IMR-90 (cell line): ENCODE measurements around the gene SLC27A2. TPM values are rescaled to one million over a fixed set of nuclear protein-coding genes. Genes with fewer than 3 reads are reported as not detected.

Experiments used
- ATAC-seq: fragments of 200-7000 bp; cut with Tn5 transposase; 2 replicates; pipeline ENCODE4 v1.9.1; 2020; ENCODE audit warnings: low read depth, mild to moderate bottlenecking, moderate library complexity
- BruUV-seq: library from RNA; stranded (reverse); fragments of 400-500 nt; replicated peaks from 2 replicates; lab custom pipeline; 2021; lab: Mats Ljungman, UMichigan
- CTCF ChIA-PET: fragments of 300-600 bp; formaldehyde crosslinking; extraction: SDS; loops from one replicate; lab custom pipeline; 2021; ENCODE audit warnings: antibody characterized with exemption; lab: Yijun Ruan, JAX
- POLR2A ChIA-PET: fragments of 300-600 bp; sonication (Branson Sonifier 250); formaldehyde crosslinking; loops from one replicate; lab custom pipeline; 2022; ENCODE audit warnings: antibody characterized with exemption; ENCODE audit not compliant: unreplicated experiment; lab: Charles Lee
- DNase-seq: peaks from one replicate; pipeline ENCODE4 v3.0.0; 2013
- H2AFZ ChIP-seq: replicated peaks from 2 replicates; pipeline ENCODE3; 2013; ENCODE audit warnings: low read length, mild to moderate bottlenecking; ENCODE audit not compliant: poor library complexity
- H2AK5ac ChIP-seq: 2 replicates; pipeline ENCODE4 v1.6.1; 2013; ENCODE audit warnings: low read depth, low read length, inconsistent platforms
- H2AK9ac ChIP-seq: replicated peaks from 2 replicates; pipeline ENCODE3; 2013; ENCODE audit warnings: mild to moderate bottlenecking, low read depth, low read length, moderate library complexity; ENCODE audit not compliant: poor library complexity
- H2BK120ac ChIP-seq: 2 replicates; pipeline ENCODE4 v1.6.1; 2013; ENCODE audit warnings: low read depth, low read length, inconsistent platforms
- H2BK15ac ChIP-seq: 3 replicates; pipeline ENCODE4 v1.6.1; 2013; ENCODE audit warnings: low read depth, low read length, inconsistent platforms
- H2BK20ac ChIP-seq: 2 replicates; pipeline ENCODE4 v1.6.1; 2013; ENCODE audit warnings: low read depth, mild to moderate bottlenecking, inconsistent platforms, low read length, moderate library complexity
- H2BK5ac ChIP-seq: 2 replicates; pipeline ENCODE4 v1.6.1; 2013; ENCODE audit warnings: mild to moderate bottlenecking, low read depth, low read length, inconsistent platforms; ENCODE audit not compliant: poor library complexity, severe bottlenecking
- H3K14ac ChIP-seq: replicated peaks from 2 replicates; pipeline ENCODE4 v1.6.1; 2013; ENCODE audit warnings: low read depth, low read length, inconsistent platforms
- H3K18ac ChIP-seq: 2 replicates; pipeline ENCODE4 v1.6.1; 2013; ENCODE audit warnings: low read depth, low read length, control low read depth
- H3K23ac ChIP-seq: 2 replicates; pipeline ENCODE4 v1.6.1; 2013; ENCODE audit warnings: low read depth, low read length, inconsistent platforms
- H3K27ac ChIP-seq: 2 replicates; pipeline ENCODE4 v1.5.1; 2013; ENCODE audit warnings: mild to moderate bottlenecking, control low read depth, low read length; ENCODE audit not compliant: insufficient read depth
- H3K27me3 ChIP-seq: 2 replicates; pipeline ENCODE4 v1.6.1; 2013; ENCODE audit warnings: low read length; ENCODE audit not compliant: control insufficient read depth, insufficient read depth
- H3K36me3 ChIP-seq: 2 replicates; pipeline ENCODE4 v1.6.1; 2013; ENCODE audit warnings: low read length, mixed read lengths; ENCODE audit not compliant: control insufficient read depth, insufficient read depth
- H3K4ac ChIP-seq: 2 replicates; pipeline ENCODE4 v1.6.1; 2013; ENCODE audit warnings: low read depth, low read length, inconsistent platforms
- H3K4me1 ChIP-seq: 2 replicates; pipeline ENCODE4 v1.6.1; 2013; ENCODE audit warnings: low read length, mixed read lengths; ENCODE audit not compliant: control insufficient read depth, insufficient read depth
- H3K4me2 ChIP-seq: 2 replicates; pipeline ENCODE4 v1.6.1; 2013; ENCODE audit warnings: low read depth, mild to moderate bottlenecking, control low read depth, low read length, moderate library complexity
- H3K4me3 ChIP-seq: 2 replicates; pipeline ENCODE4 v1.5.1; 2013; ENCODE audit warnings: low read depth, mild to moderate bottlenecking, control low read depth, low read length, moderate library complexity; ENCODE audit not compliant: insufficient read depth
- H3K56ac ChIP-seq: 2 replicates; pipeline ENCODE4 v1.6.1; 2013; ENCODE audit warnings: low read length, inconsistent platforms; ENCODE audit not compliant: insufficient read depth; ENCODE audit errors: extremely low read depth
- H3K79me1 ChIP-seq, 2 experiments: 2 replicates each; pipeline ENCODE4 v1.6.1; 2013; ENCODE audit warnings: low read length in 2 of 2, inconsistent platforms in 1 of 2, low read depth in 1 of 2
- H3K9ac ChIP-seq: 2 replicates; pipeline ENCODE4 v1.6.1; 2013; ENCODE audit warnings: low read depth, low read length, control low read depth
- H3K9me1 ChIP-seq: 2 replicates; pipeline ENCODE4 v1.6.1; 2013; ENCODE audit warnings: low read length, inconsistent platforms; ENCODE audit not compliant: insufficient read depth
- H3K9me3 ChIP-seq: 2 replicates; pipeline ENCODE4 v1.6.1; 2013; ENCODE audit warnings: low read length; ENCODE audit not compliant: control insufficient read depth, insufficient read depth
- H4K20me1 ChIP-seq: 2 replicates; pipeline ENCODE4 v1.6.1; 2013; ENCODE audit warnings: low read length, inconsistent platforms; ENCODE audit not compliant: insufficient read depth
- H4K5ac ChIP-seq: 2 replicates; pipeline ENCODE4 v1.6.1; 2013; ENCODE audit warnings: mild to moderate bottlenecking, low read depth, low read length, control low read depth
- H4K8ac ChIP-seq, 2 experiments: 2 replicates each; pipeline ENCODE4 v1.6.1; 2013; ENCODE audit warnings: low read depth in 2 of 2, low read length in 2 of 2, control low read depth in 1 of 2, inconsistent platforms in 1 of 2
- H4K91ac ChIP-seq: 2 replicates; pipeline ENCODE4 v1.6.1; 2013; ENCODE audit warnings: low read depth, low read length, inconsistent platforms; ENCODE audit not compliant: insufficient read depth
- POLR2A ChIP-seq: IDR thresholded peaks from 2 replicates; pipeline ENCODE4 v1.6.1; 2012; ENCODE audit warnings: mild to moderate bottlenecking, low read depth, low read length
- RFX5 ChIP-seq: IDR thresholded peaks from 2 replicates; pipeline ENCODE4 v1.8.0; 2012; ENCODE audit warnings: low read depth, mild to moderate bottlenecking, low read length, moderate library complexity
- WGBS, 2 experiments: methylation state at CpG; one replicate each; pipeline versions ENCODE4 v1.1.5 to v1.1.7; 2013; ENCODE audit warnings: missing lambda C conversion rate in 2 of 2; ENCODE audit not compliant: insufficient read length in 1 of 2; ENCODE audit errors: extremely low coverage in 2 of 2; 5-methylcytosine and 5-hydroxymethylcytosine counted together
- dilution Hi-C: fragments of 300-500 bp; cut with HindIII; formaldehyde crosslinking; loops from one replicate; pipeline ENCODE4 v1.14.3; 2018; ENCODE audit warnings: low sequenced_read_pairs; ENCODE audit not compliant: unreplicated experiment
- in situ Hi-C: fragments of 300-500 bp; cut with MboI; formaldehyde crosslinking; loops from 3 replicates; pipeline ENCODE4 v1.14.3; 2019; ENCODE audit warnings: low sequenced_read_pairs, inconsistent platforms, mixed read lengths
- intact Hi-C: fragments of 100-400 bp; cut with micrococcal nuclease; formaldehyde crosslinking; loops from 2 replicates; pipeline ENCODE4 v1.10.0; 2022
- polyA plus RNA-seq, 3 experiments: library from polyadenylated mRNA; depleted of rRNA; stranded (reverse); fragments of >200 nt; gene quantifications; 2 replicates each; pipeline ENCODE4 v1.2.3, GENCODE V29; 2012; ENCODE audit warnings: low replicate concordance in 1 of 3
- total RNA-seq: library from RNA; depleted of rRNA; stranded (reverse); fragments of >200 nt; gene quantifications from 2 replicates; pipeline ENCODE4 v1.2.3, GENCODE V29; 2012
- TF ChIP-seq, protein P1 (sequence below): conservative IDR thresholded peaks from 2 replicates; pipeline ENCODE4 v1.5.1; 2012; ENCODE audit warnings: mild to moderate bottlenecking, low read depth, low read length, improper control_type of control experiment

The SLC27A2 gene
- total and polyA plus RNA-seq, 2 of the 4 experiments (the other 2 are of a cell fraction) = under 0.01 TPM; not detected in 1

- Histone ChIP-seq H4K91ac (peak overlapping the region; percentile 93), H2AK5ac (peak overlapping the region; percentile 84), H3K14ac (peak overlapping the region; percentile 91), H2BK15ac (peak overlapping the region; percentile 6; the same call in 2 of the 3 replicates), H2BK20ac (peak overlapping the region; percentile 97), H3K4me2 (peak overlapping the region; percentile 15; the same call in 1 of the 2 replicates), H3K4me3 (no peak overlapping the region), H3K9ac (peak overlapping the region; percentile 36; the same call in 1 of the 2 replicates), H3K18ac (peak overlapping the region; percentile 93), H3K9me3 (no peaks in the 10 kb centered on the region), H3K27me3 (no peaks in the 10 kb centered on the region), H3K79me1 (peaks cover 0 to 3% of the 10 kb centered on the region in 2 experiments; a peak in 1 of 4 replicates), H4K5ac (peak overlapping the region; percentile 87), H3K56ac (peak overlapping the region; percentile 88), H3K27ac (peak overlapping the region; percentile 31), H3K23ac (peak overlapping the region; percentile 82), H3K4ac (peak overlapping the region; percentile 96), H2AFZ (no peak overlapping the region), H4K8ac (peak overlapping the region; percentile 65 to 87), H3K4me1 (peaks cover 17% of the 10 kb centered on the region), H4K20me1 (no peaks in the 10 kb centered on the region), H2AK9ac (peak overlapping the region; percentile 26), H2BK120ac (peak overlapping the region; percentile 99), H3K9me1 (peaks cover 7% of the 10 kb centered on the region), H2BK5ac (peak overlapping the region; percentile 98), H3K36me3 (no peaks in the 10 kb centered on the region)
- TSS peak; percentile 86 for BruUV-seq
- no CpG with 5 or more reads among the region's 2 CpGs for WGBS, 2 experiments
- POLR2A ChIA-PET = interaction anchor here (0.8 kb wide), 1 partner anchor 88 kb away, joined by 4 read pairs; no protein-coding TSS in a partner anchor
- intact Hi-C loops (loop anchor here (1.0 to 5.0 kb wide), 7 partner anchors 87 to 981 kb away; partner anchors contain the start of genes COPS2, DTWD1, FAM227B and FGF7), in situ Hi-C loops (loop anchor here (25.0 kb wide), 1 partner anchor 1426 kb away; no protein-coding TSS in a partner anchor), dilution Hi-C loops (no loop called here)
- peak; percentile 16 for ATAC-seq
- TF ChIP-seq RFX5 (no peak), POLR2A (peak; percentile 38)
- TF ChIP-seq, protein P1, sequence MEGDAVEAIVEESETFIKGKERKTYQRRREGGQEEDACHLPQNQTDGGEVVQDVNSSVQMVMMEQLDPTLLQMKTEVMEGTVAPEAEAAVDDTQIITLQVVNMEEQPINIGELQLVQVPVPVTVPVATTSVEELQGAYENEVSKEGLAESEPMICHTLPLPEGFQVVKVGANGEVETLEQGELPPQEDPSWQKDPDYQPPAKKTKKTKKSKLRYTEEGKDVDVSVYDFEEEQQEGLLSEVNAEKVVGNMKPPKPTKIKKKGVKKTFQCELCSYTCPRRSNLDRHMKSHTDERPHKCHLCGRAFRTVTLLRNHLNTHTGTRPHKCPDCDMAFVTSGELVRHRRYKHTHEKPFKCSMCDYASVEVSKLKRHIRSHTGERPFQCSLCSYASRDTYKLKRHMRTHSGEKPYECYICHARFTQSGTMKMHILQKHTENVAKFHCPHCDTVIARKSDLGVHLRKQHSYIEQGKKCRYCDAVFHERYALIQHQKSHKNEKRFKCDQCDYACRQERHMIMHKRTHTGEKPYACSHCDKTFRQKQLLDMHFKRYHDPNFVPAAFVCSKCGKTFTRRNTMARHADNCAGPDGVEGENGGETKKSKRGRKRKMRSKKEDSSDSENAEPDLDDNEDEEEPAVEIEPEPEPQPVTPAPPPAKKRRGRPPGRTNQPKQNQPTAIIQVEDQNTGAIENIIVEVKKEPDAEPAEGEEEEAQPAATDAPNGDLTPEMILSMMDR = peak; percentile 26; the same call in 1 of the 2 replicates
- peak; percentile 27 for DNase-seq
- CTCF ChIA-PET = interaction anchor here (0.6 to 0.7 kb wide), 2 partner anchors 208 to 390 kb away, joined by 3 to 10 read pairs; no protein-coding TSS in a partner anchor
Observed at GRCh38 chr15:50137893-50138292, 44.1 kb upstream of the SLC27A2 start.
